Trophoblast cell (in vitro differentiated cells and primary cell): ENCODE data around the gene CDY2A. TPM values are rescaled to one million over a fixed set of nuclear protein-coding genes. Genes with fewer than 3 reads are reported as not detected.
"Not testable (repeated sequence)": the region's sequence is repeated elsewhere in the genome, so short reads cannot be mapped to it uniquely, and the experiment has no call there.

ENCODE experiments used
- DNase-seq, 2 donors: peaks; one replicate each; pipeline ENCODE4 v3.0.0-alpha.2; 2016
- H2AFZ ChIP-seq: 2 replicates; pipeline ENCODE4 v1.6.1; 2013; ENCODE audit warnings: low read length, moderate library complexity, mild to moderate bottlenecking; ENCODE audit not compliant: insufficient read depth, poor library complexity
- H2AK5ac ChIP-seq: 2 replicates; pipeline ENCODE4 v1.6.1; 2013; ENCODE audit warnings: mild to moderate bottlenecking, low read length
- H2BK120ac ChIP-seq: 2 replicates; pipeline ENCODE4 v1.6.1; 2013; ENCODE audit warnings: low read length, mild to moderate bottlenecking, moderate library complexity; ENCODE audit not compliant: insufficient read depth, poor library complexity
- H2BK12ac ChIP-seq: 2 replicates; pipeline ENCODE4 v1.6.1; 2013; ENCODE audit warnings: mild to moderate bottlenecking, low read length, moderate library complexity
- H2BK5ac ChIP-seq: 2 replicates; pipeline ENCODE4 v1.6.1; 2013; ENCODE audit warnings: low read length, low read depth, moderate library complexity, mild to moderate bottlenecking; ENCODE audit not compliant: poor library complexity
- H3K14ac ChIP-seq: 2 replicates; pipeline ENCODE4 v1.6.1; 2013; ENCODE audit warnings: mild to moderate bottlenecking, low read length
- H3K18ac ChIP-seq: 2 replicates; pipeline ENCODE4 v1.6.1; 2013; ENCODE audit warnings: mild to moderate bottlenecking, low read length
- H3K23ac ChIP-seq: 2 replicates; pipeline ENCODE4 v1.6.1; 2013; ENCODE audit warnings: low read length
- H3K27ac ChIP-seq: 2 replicates; pipeline ENCODE4 v1.5.1; 2013; ENCODE audit warnings: low read depth, mild to moderate bottlenecking, inconsistent platforms, low read length, moderate library complexity
- H3K27me3 ChIP-seq: 2 replicates; pipeline ENCODE4 v1.6.1; 2013; ENCODE audit warnings: inconsistent platforms, mild to moderate bottlenecking, low read length, moderate library complexity; ENCODE audit not compliant: insufficient read depth
- H3K36me3 ChIP-seq, 2 experiments: 1 replicate in 1 of 2; 2 replicates in 1 of 2; pipeline ENCODE4 v1.6.1; 2013; ENCODE audit warnings: low read length in 2 of 2, mild to moderate bottlenecking in 2 of 2, moderate library complexity in 1 of 2; ENCODE audit not compliant: insufficient read depth in 2 of 2, control insufficient read depth in 1 of 2
- H3K4ac ChIP-seq: 2 replicates; pipeline ENCODE4 v1.6.1; 2013; ENCODE audit warnings: low read depth, mild to moderate bottlenecking, low read length, moderate library complexity
- H3K4me1 ChIP-seq, 2 experiments: 1 replicate in 1 of 2; 2 replicates in 1 of 2; pipeline ENCODE4 v1.6.1; 2013; ENCODE audit warnings: low read length in 2 of 2, mild to moderate bottlenecking in 2 of 2, moderate library complexity in 1 of 2; ENCODE audit not compliant: insufficient read depth in 2 of 2, control insufficient read depth in 1 of 2
- H3K4me2 ChIP-seq: 2 replicates; pipeline ENCODE4 v1.6.1; 2013; ENCODE audit warnings: inconsistent platforms, mild to moderate bottlenecking, low read length, moderate library complexity
- H3K4me3 ChIP-seq: 2 replicates; pipeline ENCODE4 v1.5.1; 2013; ENCODE audit warnings: mild to moderate bottlenecking, low read depth, low read length, inconsistent platforms
- H3K79me1 ChIP-seq: one replicate; pipeline ENCODE4 v1.6.1; 2013; ENCODE audit warnings: low read length
- H3K79me2 ChIP-seq: 2 replicates; pipeline ENCODE4 v1.6.1; 2013; ENCODE audit warnings: low read length, mild to moderate bottlenecking; ENCODE audit not compliant: control insufficient read depth, insufficient read depth, poor library complexity
- H3K9ac ChIP-seq: 2 replicates; pipeline ENCODE4 v1.6.1; 2013; ENCODE audit warnings: mild to moderate bottlenecking, low read length
- H3K9me3 ChIP-seq: 2 replicates; pipeline ENCODE4 v1.6.1; 2013; ENCODE audit warnings: low read depth, mild to moderate bottlenecking, control low read depth, inconsistent platforms, low read length; ENCODE audit not compliant: insufficient read depth
- H4K12ac ChIP-seq: 2 replicates; pipeline ENCODE4 v1.6.1; 2013; ENCODE audit warnings: low read depth, mild to moderate bottlenecking, low read length, moderate library complexity
- H4K8ac ChIP-seq: 2 replicates; pipeline ENCODE4 v1.6.1; 2013; ENCODE audit warnings: low read depth, mild to moderate bottlenecking, low read length, moderate library complexity
- H4K91ac ChIP-seq: one replicate; pipeline ENCODE4 v1.6.1; 2013; ENCODE audit warnings: low read depth, mild to moderate bottlenecking, low read length, moderate library complexity
- WGBS: extraction: QIAGEN DNeasy Blood & Tissue Kit; methylation state at CpG from one replicate; pipeline ENCODE4 v1.1.7; 2013; ENCODE audit warnings: missing lambda C conversion rate; ENCODE audit not compliant: insufficient read length, insufficient coverage; ENCODE audit errors: extremely low coverage; 5-methylcytosine and 5-hydroxymethylcytosine counted together
- polyA plus RNA-seq: library from polyadenylated mRNA; stranded (reverse); fragments of 200-250 nt; gene quantifications from 2 replicates; pipeline ENCODE4 v1.2.3, GENCODE V29; 2013

CDY2A gene, protein sequence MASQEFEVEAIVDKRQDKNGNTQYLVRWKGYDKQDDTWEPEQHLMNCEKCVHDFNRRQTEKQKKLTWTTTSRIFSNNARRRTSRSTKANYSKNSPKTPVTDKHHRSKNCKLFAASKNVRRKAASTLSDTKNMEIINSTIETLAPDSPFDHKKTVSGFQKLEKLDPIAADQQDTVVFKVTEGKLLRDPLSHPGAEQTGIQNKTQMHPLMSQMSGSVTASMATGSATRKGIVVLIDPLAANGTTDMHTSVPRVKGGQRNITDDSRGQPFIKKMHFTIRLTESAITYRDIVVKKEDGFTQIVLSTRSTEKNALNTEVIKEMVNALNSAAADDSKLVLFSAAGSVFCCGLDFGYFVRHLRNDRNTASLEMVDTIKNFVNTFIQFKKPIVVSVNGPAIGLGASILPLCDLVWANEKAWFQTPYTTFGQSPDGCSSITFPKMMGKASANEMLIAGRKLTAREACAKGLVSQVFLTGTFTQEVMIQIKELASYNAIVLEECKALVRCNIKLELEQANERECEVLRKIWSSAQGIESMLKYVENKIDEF
- polyA plus RNA-seq: not detected in 2 replicates

DNA sequence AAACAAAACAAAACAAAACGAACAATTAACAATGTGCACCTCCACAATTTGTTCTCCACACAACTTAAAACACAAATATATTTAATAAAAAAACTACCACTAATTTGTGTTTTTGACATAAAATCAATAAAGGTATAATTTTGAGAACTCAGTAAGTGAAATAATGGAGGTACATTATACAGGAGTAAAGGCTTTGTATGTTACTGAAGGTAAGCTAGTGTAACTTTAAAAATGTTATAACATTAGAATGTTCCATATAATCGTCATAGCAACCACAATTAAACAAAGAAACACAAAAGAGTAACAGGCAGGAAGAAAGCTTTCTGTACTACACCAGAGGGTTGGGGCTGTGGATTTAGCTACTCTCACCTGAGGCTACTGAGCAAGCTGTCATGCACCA lies at the start of gene CDY2A:
TSS of gene CDY2A (plus strand) at position 301 of the 400 bp plus-strand sequence. CDS start 328 bp downstream, outside the sequence.
- not testable (repeated sequence) for H2AFZ ChIP-seq, H4K12ac ChIP-seq, H3K27ac ChIP-seq, H3K9me3 ChIP-seq, H3K36me3 ChIP-seq, H3K4ac ChIP-seq, DNase-seq, H2AK5ac ChIP-seq, H3K14ac ChIP-seq, H2BK12ac ChIP-seq, H3K79me2 ChIP-seq, H3K9ac ChIP-seq, H3K23ac ChIP-seq, H3K79me1 ChIP-seq, H2BK120ac ChIP-seq, H3K18ac ChIP-seq, H3K4me3 ChIP-seq, H3K27me3 ChIP-seq, H4K8ac ChIP-seq, H3K4me2 ChIP-seq, H3K4me1 ChIP-seq, H2BK5ac ChIP-seq, H4K91ac ChIP-seq
- WGBS: no CpG with 5 or more reads among the region's 2 CpGs

DNA sequence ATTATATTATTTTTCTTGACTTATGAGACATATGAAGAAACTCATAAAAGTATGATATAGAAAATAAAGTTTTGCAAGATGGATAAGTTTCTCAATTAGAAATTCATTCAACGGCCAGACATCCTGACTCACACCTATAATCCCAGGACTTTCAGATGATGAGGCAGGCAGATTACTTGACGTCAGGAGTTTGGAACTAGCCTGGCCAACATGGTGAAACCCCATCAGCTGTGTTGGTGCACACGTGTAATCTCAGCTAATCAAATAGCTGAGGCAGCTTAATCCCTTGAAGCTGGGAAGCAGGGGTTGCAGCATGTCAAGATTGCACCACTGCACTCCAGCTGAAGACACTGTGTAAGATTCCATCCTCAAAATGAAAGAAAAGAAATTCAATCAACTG lies 28.0 kb upstream of the CDY2A start:
- H3K4ac ChIP-seq, H2AFZ ChIP-seq, H3K79me2 ChIP-seq, H3K27me3 ChIP-seq, H3K36me3 ChIP-seq, H3K4me1 ChIP-seq, H3K9me3 ChIP-seq, H2BK120ac ChIP-seq, H3K9ac ChIP-seq, H3K79me1 ChIP-seq, H2BK12ac ChIP-seq, H2AK5ac ChIP-seq, H3K18ac ChIP-seq, H4K91ac ChIP-seq, H4K12ac ChIP-seq, H3K27ac ChIP-seq, H2BK5ac ChIP-seq, H3K23ac ChIP-seq, H3K14ac ChIP-seq, DNase-seq, H3K4me3 ChIP-seq, H4K8ac ChIP-seq, H3K4me2 ChIP-seq: not testable (repeated sequence)
- WGBS: no CpG with 5 or more reads among the region's 3 CpGs

DNA sequence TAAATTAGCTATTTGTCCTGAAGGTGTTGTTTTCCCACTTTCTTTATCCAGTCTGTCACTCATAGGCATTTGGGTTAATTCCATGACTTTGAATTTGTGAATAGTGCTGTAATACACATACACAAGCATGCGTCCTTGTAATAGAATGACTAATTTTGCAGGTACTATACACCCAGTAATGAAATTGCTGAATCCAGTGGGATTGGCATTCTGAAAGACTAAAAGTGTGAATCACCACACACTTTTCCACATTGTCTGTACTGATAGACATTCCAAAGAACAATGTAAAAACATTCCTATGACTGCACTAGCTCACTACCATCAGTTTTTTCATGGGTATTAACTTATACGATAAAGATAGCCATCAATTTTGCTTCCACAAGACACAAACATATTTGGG lies 27.3 kb upstream of the CDY2A start:
- H4K12ac ChIP-seq, H3K4me3 ChIP-seq, H2AFZ ChIP-seq: not testable (repeated sequence)

DNA sequence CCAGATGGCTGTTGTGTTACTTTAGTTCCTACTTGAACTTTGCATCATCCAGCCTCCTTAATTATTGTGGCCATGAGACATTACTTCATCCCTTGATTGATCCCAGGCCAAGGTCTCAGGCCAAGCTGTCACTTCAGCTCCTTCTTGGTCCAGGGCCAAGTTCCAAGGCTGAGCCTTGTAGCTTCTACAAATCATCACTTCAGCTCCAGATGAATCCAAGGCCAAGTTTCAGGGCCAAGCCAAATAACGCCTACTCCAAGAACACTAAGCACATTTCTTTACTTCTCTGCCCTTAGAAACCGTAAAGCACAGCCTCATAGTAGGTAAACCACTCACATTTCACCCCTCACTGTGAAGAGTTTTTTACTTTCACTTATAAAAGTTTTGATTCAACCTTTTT lies 1.7 kb upstream of the CDY2A start:
- H3K4me1 ChIP-seq, H4K8ac ChIP-seq, H3K18ac ChIP-seq, H3K9ac ChIP-seq, H3K23ac ChIP-seq, H3K36me3 ChIP-seq, H4K12ac ChIP-seq, H3K79me1 ChIP-seq, H3K27ac ChIP-seq, H3K27me3 ChIP-seq, H2AFZ ChIP-seq, H3K4me2 ChIP-seq, DNase-seq, H2BK5ac ChIP-seq, H2BK12ac ChIP-seq, H4K91ac ChIP-seq, H2BK120ac ChIP-seq, H3K79me2 ChIP-seq, H3K4me3 ChIP-seq, H3K9me3 ChIP-seq, H2AK5ac ChIP-seq, H3K14ac ChIP-seq, H3K4ac ChIP-seq: not testable (repeated sequence)
- WGBS: no CpG with 5 or more reads among the region's 2 CpGs

More for the DNA sequence above, 27.3 kb upstream of the CDY2A start:
- not testable (repeated sequence) for H2BK5ac ChIP-seq, H3K4me2 ChIP-seq, H3K79me1 ChIP-seq, H3K27me3 ChIP-seq, DNase-seq, H3K27ac ChIP-seq, H2AK5ac ChIP-seq, H3K9me3 ChIP-seq, H3K4me1 ChIP-seq, H4K91ac ChIP-seq, H3K36me3 ChIP-seq, H3K18ac ChIP-seq, H2BK120ac ChIP-seq, H3K9ac ChIP-seq, H3K14ac ChIP-seq, H3K79me2 ChIP-seq, H2BK12ac ChIP-seq, H4K8ac ChIP-seq, H3K4ac ChIP-seq, H3K23ac ChIP-seq
- no CpG with 5 or more reads among the region's 2 CpGs for WGBS
